AG04449 (cell line): ENCODE results near the gene PPIE.
"Not testable (repeated sequence)": the region's sequence is repeated elsewhere in the genome, so short reads cannot be mapped to it uniquely, and the experiment has no call there.

Source experiments
- CTCF ChIA-PET: fragments of 350-600 bp; formaldehyde crosslinking; extraction: SDS; loops from one replicate; lab custom pipeline; 2021; ENCODE audit warnings: antibody characterized with exemption; lab: Yijun Ruan, JAX
- POLR2A ChIA-PET: fragments of 400-600, 350-600 bp; formaldehyde crosslinking; extraction: SDS; loops from one replicate; lab custom pipeline; 2020; ENCODE audit warnings: antibody characterized with exemption, inconsistent platforms; lab: Yijun Ruan, JAX
- DNase-seq: peaks from one replicate; pipeline ENCODE4 v3.0.0-alpha.2; 2010; ENCODE audit warnings: low read depth, low spot score
- H3K4me3 ChIP-seq: 2 replicates; pipeline ENCODE4 v1.5.1; 2011; ENCODE audit warnings: low read depth, mild to moderate bottlenecking, control low read depth, low read length
- TF ChIP-seq, protein P1 (sequence below): IDR thresholded peaks from one replicate; pipeline ENCODE4 v1.5.1; 2011; ENCODE audit warnings: mild to moderate bottlenecking, moderate library complexity, low read length, control low read depth, inconsistent platforms; ENCODE audit not compliant: insufficient read depth; ENCODE audit errors: missing control alignments

The PPIE gene

DNA sequence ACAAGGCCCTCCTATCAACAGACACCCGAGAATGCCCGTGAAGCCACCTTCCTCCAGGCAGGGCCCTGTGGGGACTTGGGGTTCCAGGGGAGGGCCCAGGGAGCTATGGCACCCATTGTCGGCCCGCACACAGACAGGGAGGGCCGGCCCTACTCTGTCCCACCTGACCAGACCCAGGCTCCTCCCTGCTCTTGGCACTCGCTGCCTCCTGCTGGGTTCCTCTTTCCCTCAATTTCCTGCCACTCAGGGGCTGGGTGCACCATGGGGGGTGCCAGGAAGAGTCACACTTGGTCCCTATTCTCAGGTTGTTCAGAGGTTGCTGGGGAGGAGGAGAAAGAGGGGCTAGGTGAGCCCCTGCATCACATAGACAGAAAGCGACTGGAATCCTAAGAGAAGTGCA lies 40.5 kb downstream of the PPIE start:
- TF ChIP-seq, protein P1, sequence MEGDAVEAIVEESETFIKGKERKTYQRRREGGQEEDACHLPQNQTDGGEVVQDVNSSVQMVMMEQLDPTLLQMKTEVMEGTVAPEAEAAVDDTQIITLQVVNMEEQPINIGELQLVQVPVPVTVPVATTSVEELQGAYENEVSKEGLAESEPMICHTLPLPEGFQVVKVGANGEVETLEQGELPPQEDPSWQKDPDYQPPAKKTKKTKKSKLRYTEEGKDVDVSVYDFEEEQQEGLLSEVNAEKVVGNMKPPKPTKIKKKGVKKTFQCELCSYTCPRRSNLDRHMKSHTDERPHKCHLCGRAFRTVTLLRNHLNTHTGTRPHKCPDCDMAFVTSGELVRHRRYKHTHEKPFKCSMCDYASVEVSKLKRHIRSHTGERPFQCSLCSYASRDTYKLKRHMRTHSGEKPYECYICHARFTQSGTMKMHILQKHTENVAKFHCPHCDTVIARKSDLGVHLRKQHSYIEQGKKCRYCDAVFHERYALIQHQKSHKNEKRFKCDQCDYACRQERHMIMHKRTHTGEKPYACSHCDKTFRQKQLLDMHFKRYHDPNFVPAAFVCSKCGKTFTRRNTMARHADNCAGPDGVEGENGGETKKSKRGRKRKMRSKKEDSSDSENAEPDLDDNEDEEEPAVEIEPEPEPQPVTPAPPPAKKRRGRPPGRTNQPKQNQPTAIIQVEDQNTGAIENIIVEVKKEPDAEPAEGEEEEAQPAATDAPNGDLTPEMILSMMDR: no peak
- DNase-seq: no peak
- CTCF ChIA-PET: no interaction called here
- POLR2A ChIA-PET: no interaction called here
- no peak overlapping the region for H3K4me3 ChIP-seq

DNA sequence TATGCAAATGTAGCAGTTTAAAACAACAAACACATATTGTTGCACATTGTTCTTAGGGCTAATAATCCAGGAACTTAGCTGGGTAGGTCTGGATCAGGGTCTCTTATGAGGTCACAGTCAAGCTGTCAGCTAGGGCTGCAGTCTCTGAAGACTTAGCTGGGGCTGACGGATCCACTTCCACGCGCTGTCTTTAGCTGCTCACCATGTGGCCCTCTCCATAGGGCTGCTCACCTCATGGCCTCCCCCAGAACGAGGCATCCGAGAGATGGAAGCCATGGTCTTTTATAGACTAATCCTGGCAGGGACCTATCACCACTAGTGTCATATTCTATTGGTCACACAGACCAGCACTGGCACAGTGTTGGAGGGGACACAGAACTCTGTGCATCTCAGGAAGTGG lies 41.1 kb downstream of the PPIE start:
- no peak for DNase-seq
- no peak overlapping the region for H3K4me3 ChIP-seq
- CTCF ChIA-PET: interaction anchor here (3.4 kb wide), 1 partner anchor 19 kb away, joined by 18 read pairs; no protein-coding TSS in a partner anchor
- TF ChIP-seq, protein P1: no peak
- POLR2A ChIA-PET: no interaction called here

DNA sequence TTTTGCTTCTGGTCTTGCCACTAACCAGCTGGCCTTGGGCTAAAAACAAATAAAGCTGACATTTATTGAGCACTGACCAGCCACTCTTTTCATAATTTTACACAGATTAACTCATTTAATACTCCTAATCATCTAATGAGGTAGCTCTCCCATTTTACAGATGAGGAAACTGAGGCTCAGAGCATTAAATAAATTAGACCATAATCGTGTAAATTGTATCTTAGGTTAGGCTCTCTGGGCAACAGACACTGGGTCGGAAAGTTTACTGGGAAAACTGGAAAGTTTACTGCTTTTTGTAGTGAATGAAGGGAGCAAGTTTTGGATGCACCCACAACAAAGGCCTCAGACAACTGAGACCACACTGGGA lies 42.6 kb downstream of the PPIE start:
- ChIA-PET CTCF (interaction anchor here (1.7 to 3.4 kb wide), 2 partner anchors 18 to 121 kb away, joined by 5 to 18 read pairs; partner anchors contain the start of gene MYCL), POLR2A (no interaction called here)
- no peak overlapping the region for H3K4me3 ChIP-seq
- TF ChIP-seq, protein P1: no peak
- DNase-seq: no peak

DNA sequence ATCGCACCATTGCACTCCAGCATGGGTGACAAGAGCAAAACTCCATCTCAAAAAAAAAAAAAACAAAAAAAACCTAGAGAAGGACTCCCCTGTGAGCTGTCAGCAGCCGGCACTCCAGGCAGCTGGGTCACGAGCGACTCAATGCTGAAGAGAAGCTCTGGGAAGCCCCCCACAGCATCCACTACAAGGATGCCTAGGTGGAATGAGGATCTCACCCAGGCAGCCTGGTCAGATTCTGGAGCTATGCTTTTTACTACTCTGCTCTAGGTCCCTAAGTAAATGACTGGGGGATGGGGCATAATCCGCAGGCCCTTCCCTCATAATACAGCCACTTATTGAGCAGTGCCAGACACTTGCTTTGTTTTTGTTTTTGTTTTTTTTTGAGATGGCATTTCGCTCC lies 43.4 kb downstream of the PPIE start:
- no peak overlapping the region for H3K4me3 ChIP-seq
- DNase-seq: no peak
- TF ChIP-seq, protein P1: no peak
- CTCF ChIA-PET: interaction anchor here (0.9 to 3.4 kb wide), 3 partner anchors 17 to 125 kb away, joined by 3 to 18 read pairs (median 5); partner anchors contain the start of gene MYCL
- POLR2A ChIA-PET: no interaction called here

DNA sequence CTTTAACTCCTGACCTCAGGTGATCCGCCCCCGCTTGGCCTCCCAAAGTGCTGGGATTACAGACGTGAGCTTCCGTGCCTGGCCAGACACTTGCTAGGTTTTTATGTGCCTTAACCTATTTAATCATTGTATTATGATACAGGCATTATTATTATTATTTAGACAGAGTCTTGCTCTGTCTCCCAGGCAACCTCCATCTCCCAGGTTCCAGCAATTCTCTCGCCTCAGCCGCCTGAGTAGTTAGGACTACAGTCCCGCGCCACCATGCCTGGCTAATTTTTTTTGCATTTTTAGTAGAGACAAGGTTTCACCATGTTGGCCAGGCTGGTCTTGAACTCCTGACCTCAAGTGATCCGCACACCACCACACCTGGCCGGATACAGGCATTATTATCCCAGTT lies 44.0 kb downstream of the PPIE start:
- POLR2A ChIA-PET, DNase-seq: not testable (repeated sequence)
- CTCF ChIA-PET: interaction anchor here (0.6 to 3.4 kb wide), 4 partner anchors 17 to 686 kb away, joined by 3 to 18 read pairs (median 4); partner anchors contain the start of gene MYCL

DNA sequence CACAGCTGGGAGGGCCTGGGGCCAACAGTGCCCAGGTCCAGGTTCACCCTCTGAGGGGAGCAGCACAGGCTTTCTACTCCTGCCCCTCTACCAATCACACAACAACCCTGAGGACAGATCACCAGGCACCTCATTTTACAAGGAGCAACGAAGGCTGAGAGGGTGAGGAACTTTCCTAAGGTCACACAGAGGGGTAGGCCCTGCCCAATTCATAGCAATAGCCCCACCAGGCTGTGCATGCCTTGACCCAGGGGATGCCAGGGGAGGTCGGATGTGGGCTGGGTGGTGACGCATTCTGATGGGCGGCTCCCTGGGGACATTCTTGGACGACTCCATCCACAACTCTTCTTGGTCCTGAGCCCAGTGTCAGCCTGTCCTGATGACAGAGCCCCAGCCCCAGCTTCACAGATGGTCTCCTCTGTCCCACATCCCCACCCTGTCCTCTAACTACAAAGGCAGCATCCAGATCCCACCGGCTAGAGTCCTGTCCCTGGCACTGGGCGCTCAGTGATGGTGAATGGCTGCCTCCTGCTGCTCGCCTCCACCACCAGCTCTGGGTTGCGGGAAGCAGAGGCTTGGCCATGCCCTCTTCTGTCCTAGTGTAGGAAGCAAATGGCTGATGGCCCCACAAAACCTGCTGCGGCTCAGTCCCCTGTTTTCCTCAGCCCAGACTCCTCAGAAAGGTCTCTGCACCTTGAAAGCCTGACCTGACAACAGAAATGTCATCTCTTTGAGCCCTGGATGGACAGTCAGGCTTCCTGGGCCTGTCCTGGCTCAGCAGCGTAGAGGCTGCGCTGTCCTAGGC lies 47.8 kb downstream of the PPIE start:
- DNase-seq, H3K4me3 ChIP-seq, POLR2A ChIA-PET: not testable (repeated sequence)
- CTCF ChIA-PET: interaction anchor here (0.6 kb wide), 1 partner anchor 178 kb away, joined by 4 read pairs; no protein-coding TSS in a partner anchor

More for the DNA sequence above, 44.0 kb downstream of the PPIE start:
- not testable (repeated sequence) for H3K4me3 ChIP-seq

DNA sequence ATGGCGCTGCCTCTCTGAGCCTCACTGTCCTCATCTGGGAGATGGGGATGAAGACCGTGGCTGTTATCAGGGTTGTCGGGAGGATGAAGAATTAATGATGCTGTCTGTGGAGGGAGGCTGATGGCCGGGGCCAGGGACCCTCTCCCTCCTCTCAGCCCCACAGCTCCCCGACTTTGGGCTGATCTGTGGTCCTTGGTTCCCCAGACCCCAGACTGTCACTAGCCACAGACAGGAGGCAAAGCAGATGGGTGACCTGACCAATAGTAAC lies 48.4 kb downstream of the PPIE start:
- DNase-seq, POLR2A ChIA-PET, CTCF ChIA-PET, H3K4me3 ChIP-seq: not testable (repeated sequence)

DNA sequence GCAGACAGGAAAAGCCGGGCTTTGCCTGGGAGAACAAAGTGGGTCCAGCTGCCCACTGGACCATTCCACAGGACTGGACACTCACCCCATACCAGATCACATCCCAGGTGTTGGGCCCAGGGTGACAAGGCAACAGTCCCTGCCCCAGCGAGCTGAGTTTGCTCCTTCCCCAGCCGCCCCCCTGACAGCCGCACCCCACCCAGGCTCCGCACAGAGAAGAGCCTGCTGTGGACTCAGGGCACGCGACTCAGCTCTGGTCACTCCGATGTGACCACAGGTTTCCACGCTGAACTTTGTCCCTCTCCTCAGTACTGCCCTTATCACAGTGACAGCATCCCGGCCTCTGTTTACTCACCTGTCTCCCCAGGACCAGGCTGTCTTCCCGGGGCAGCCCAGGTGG lies 48.8 kb downstream of the PPIE start:
- ChIA-PET POLR2A (interaction anchor here (0.6 kb wide), 1 partner anchor 219 kb away, joined by 3 read pairs; no protein-coding TSS in a partner anchor), CTCF (no interaction called here)
- no peak for DNase-seq
- H3K4me3 ChIP-seq: no peak overlapping the region
- TF ChIP-seq, protein P1: no peak

DNA sequence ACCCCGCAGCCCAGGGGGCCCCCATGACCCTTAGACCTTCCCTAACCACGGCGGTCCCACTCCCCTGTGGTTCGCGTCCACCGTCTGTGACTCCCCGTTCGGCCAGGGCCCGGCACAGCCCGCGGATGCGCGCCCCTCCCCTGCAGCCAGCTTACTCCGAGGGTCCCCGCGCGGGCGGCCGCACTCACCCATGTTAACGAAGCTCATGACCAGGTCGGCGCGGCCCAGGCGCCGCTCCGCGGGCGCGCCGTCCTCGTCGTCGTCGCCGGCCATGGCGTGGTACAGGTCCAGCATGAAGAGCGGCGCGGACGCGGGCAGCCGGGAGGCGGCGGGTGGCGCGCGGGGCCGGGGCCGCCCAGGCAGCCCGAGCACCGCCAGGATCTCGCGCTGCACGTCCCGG lies 49.3 kb downstream of the PPIE start:
- POLR2A ChIA-PET, DNase-seq, H3K4me3 ChIP-seq, CTCF ChIA-PET: not testable (repeated sequence)
